WERI-Rb-1 (cell line): ENCODE measurements around the gene SLC26A8.
"Not testable (repeated sequence)": the region's sequence is repeated elsewhere in the genome, so short reads cannot be mapped to it uniquely, and the experiment has no call there.

ENCODE experiments used
- DNase-seq: peaks from one replicate; pipeline ENCODE4 v3.0.0-alpha.2; 2020
- H3K27ac ChIP-seq: fragments of 250-450 bp; sonication (Bioruptor Pico); 2 replicates; pipeline ENCODE4 v1.5.1; 2020; ENCODE audit warnings: mild to moderate bottlenecking, moderate library complexity
- H3K27me3 ChIP-seq: fragments of 250-450 bp; sonication (Bioruptor Pico); 2 replicates; pipeline ENCODE4 v1.5.1; 2021; ENCODE audit warnings: mild to moderate bottlenecking, low read depth, moderate library complexity; ENCODE audit not compliant: insufficient read depth, severe bottlenecking
- H3K36me3 ChIP-seq: fragments of 250-450 bp; sonication (Bioruptor Pico); 2 replicates; pipeline ENCODE4 v1.5.1; 2020; ENCODE audit warnings: mild to moderate bottlenecking, moderate library complexity
- H3K4me3 ChIP-seq: 2 replicates; pipeline ENCODE4 v1.5.1; 2011; ENCODE audit warnings: low read depth, mild to moderate bottlenecking, control low read depth, low read length
- H3K9me3 ChIP-seq: fragments of 250-450 bp; sonication (Bioruptor Pico); 2 replicates; pipeline ENCODE4 v1.5.1; 2021; ENCODE audit warnings: mild to moderate bottlenecking, moderate library complexity; ENCODE audit not compliant: severe bottlenecking
- CTCF ChIP-seq: IDR thresholded peaks from 2 replicates; pipeline ENCODE4 v1.5.1; 2011; ENCODE audit warnings: low read depth, mild to moderate bottlenecking, control low read depth, inconsistent platforms, low read length

The SLC26A8 gene

GRCh38 chr6:35924146-35924545 lies 100.3 kb downstream of the SLC26A8 start:
- H3K4me3 ChIP-seq = no peak overlapping the region
- no peaks in the 10 kb centered on the region for H3K9me3 ChIP-seq
- DNase-seq = no peak
- H3K27ac ChIP-seq = no peak overlapping the region
- H3K27me3 ChIP-seq = no peaks in the 10 kb centered on the region
- no peak for TF ChIP-seq CTCF
- peaks cover 12% of the 10 kb centered on the region for H3K36me3 ChIP-seq

- H3K9me3 ChIP-seq = no peaks in the 10 kb centered on the region
- no peak overlapping the region for H3K27ac ChIP-seq
- H3K36me3 ChIP-seq = peaks cover 27% of the 10 kb centered on the region
- no peak overlapping the region for H3K4me3 ChIP-seq
- no peaks in the 10 kb centered on the region for H3K27me3 ChIP-seq
- no peak for DNase-seq
- TF ChIP-seq CTCF = no peak
Measured at GRCh38 chr6:35922139-35922554, 102.3 kb downstream of the SLC26A8 start.

- Histone ChIP-seq H3K4me3 (peak within 1 kb of the TSS; percentile 80), H3K27me3 (no peaks in the 10 kb centered on the region), H3K9me3 (no peaks in the 10 kb centered on the region), H3K27ac (peak within 1 kb of the TSS; percentile 94), H3K36me3 (peaks cover 38% of the 10 kb centered on the region)
- DNase-seq = peak; percentile 98
- TF ChIP-seq CTCF = 0 out of 2 replicates have a peak, but pooled peaks have one; percentile 22
Measured at GRCh38 chr6:35920793-35921732, 103.4 kb downstream of the SLC26A8 start, which contains the start of gene SRPK1. TSS of gene SRPK1 (minus strand) at chr6:35921098. CDS start at chr6:35921056, 42 bp downstream.

- H3K36me3 ChIP-seq = peaks cover 46% of the 10 kb centered on the region
- H3K27ac ChIP-seq = peak overlapping the region; percentile 94
- TF ChIP-seq CTCF = no peak
- H3K9me3 ChIP-seq = no peaks in the 10 kb centered on the region
- H3K27me3 ChIP-seq = no peaks in the 10 kb centered on the region
- DNase-seq = peak; percentile 41
- H3K4me3 ChIP-seq = peak overlapping the region; percentile 80
Measured at GRCh38 chr6:35919827-35920751, 104.4 kb downstream of the SLC26A8 start.

- Histone ChIP-seq H3K36me3 (peaks cover 54% of the 10 kb centered on the region), H3K27ac (no peak overlapping the region), H3K27me3 (no peaks in the 10 kb centered on the region), H3K4me3 (peak overlapping the region; percentile 80), H3K9me3 (no peaks in the 10 kb centered on the region)
- no peak for TF ChIP-seq CTCF
- DNase-seq = no peak
Measured at GRCh38 chr6:35919085-35919826, 105.2 kb downstream of the SLC26A8 start.

GRCh38 chr6:35916893-35917292 lies 107.5 kb downstream of the SLC26A8 start:
- not testable (repeated sequence) for H3K27ac ChIP-seq, H3K9me3 ChIP-seq, DNase-seq, H3K4me3 ChIP-seq, H3K27me3 ChIP-seq
- H3K36me3 ChIP-seq = peaks cover 76% of the 10 kb centered on the region
